CD4-positive, alpha-beta T cell treated with Interleukin-17A for 4 hours (primary cell): ENCODE results near the gene DGKZ.
"Not testable (repeated sequence)": the region's sequence is repeated elsewhere in the genome, so short reads cannot be mapped to it uniquely, and the experiment has no call there.

Experiments
- DNase-seq: peaks from one replicate; pipeline ENCODE4 v3.0.0-alpha.2; 2020; ENCODE audit warnings: mixed read lengths

DGKZ gene

GRCh38 chr11:46346886-46347636, at the start of gene DGKZ:
Gene DGKZ (plus strand): TSS chr11:46347463. CDS start chr11:46347660, 197 bp downstream.
- DNase-seq: peak; percentile 86

- no peak for DNase-seq
Measured at GRCh38 chr11:46298699-46299433, 48.4 kb upstream of the DGKZ start.

- no peak for DNase-seq
Measured at GRCh38 chr11:46299451-46299961, 47.8 kb upstream of the DGKZ start.

GRCh38 chr11:46300270-46300669, 47.0 kb upstream of the DGKZ start:
- DNase-seq: no peak

- no peak for DNase-seq
Measured at GRCh38 chr11:46302866-46303265, 44.4 kb upstream of the DGKZ start.

GRCh38 chr11:46304036-46304435, 43.2 kb upstream of the DGKZ start:
- DNase-seq: not testable (repeated sequence)

- no peak for DNase-seq
Measured at GRCh38 chr11:46304605-46305179, 42.6 kb upstream of the DGKZ start.

- DNase-seq: peak; percentile 25
Measured at GRCh38 chr11:46305295-46305694, 42.0 kb upstream of the DGKZ start.

GRCh38 chr11:46306296-46306853, 40.9 kb upstream of the DGKZ start:
- DNase-seq: no peak

GRCh38 chr11:46307369-46307768, 39.9 kb upstream of the DGKZ start:
- no peak for DNase-seq

GRCh38 chr11:46307785-46308341, 39.4 kb upstream of the DGKZ start:
- no peak for DNase-seq

- DNase-seq: peak; percentile 80
Measured at GRCh38 chr11:46308631-46309419, 38.4 kb upstream of the DGKZ start.

GRCh38 chr11:46309814-46310259, 37.4 kb upstream of the DGKZ start:
- peak; percentile 27 for DNase-seq

GRCh38 chr11:46315033-46315738, 32.1 kb upstream of the DGKZ start:
- peak; percentile 82 for DNase-seq

- no peak for DNase-seq
Measured at GRCh38 chr11:46315783-46316563, 31.3 kb upstream of the DGKZ start.

- DNase-seq: no peak
Measured at GRCh38 chr11:46319074-46319453, 28.2 kb upstream of the DGKZ start.

- DNase-seq: no peak
Measured at GRCh38 chr11:46321757-46322156, 25.5 kb upstream of the DGKZ start.

- no peak for DNase-seq
Measured at GRCh38 chr11:46322759-46323158, 24.5 kb upstream of the DGKZ start.

- DNase-seq: no peak
Measured at GRCh38 chr11:46326813-46327416, 20.3 kb upstream of the DGKZ start.

GRCh38 chr11:46327829-46328228, 19.4 kb upstream of the DGKZ start:
- no peak for DNase-seq
